Measurements from ENCODE around the gene NUDT22. TPM values are rescaled to one million over a fixed set of nuclear protein-coding genes. Genes with fewer than 3 reads are reported as not detected.

NUDT22 gene
- total and polyA plus RNA-seq, 5 donors from 2014 or later, result 35.8 to 46.9 (median 43.1) TPM

- Histone ChIP-seq H3K27ac (ENCODE audit: insufficient read depth, low read length, poor library complexity, severe bottlenecking) (no peak overlapping the region), H3K4me3 (ENCODE audit: low read depth, low read length) (no peak overlapping the region), H3K27me3 (ENCODE audit: control insufficient read depth, insufficient read depth, low read length) (no peaks in the 10 kb centered on the region), H3K9me3 (ENCODE audit: control insufficient read depth in 2 of 2, low read length in 2 of 2) (no peaks in the 10 kb centered on the region), H3K4me1 (ENCODE audit: control insufficient read depth, insufficient read depth, low read length, poor library complexity, severe bottlenecking) (peaks cover 28% of the 10 kb centered on the region), H3K36me3 (ENCODE audit: control insufficient read depth, insufficient read depth, low read length) (peaks cover 6% of the 10 kb centered on the region)
- Mint-ChIP-seq H3K9me3 (no peaks in the 10 kb centered on the region), H3K4me3 (peak overlapping the region; percentile 58 to 91 (median 70)), H3K36me3 (no peaks in the 10 kb centered on the region), H3K27me3 (no peaks in the 10 kb centered on the region), H3K4me1 (peaks cover 0 to 42% (median 12%) of the 10 kb centered on the region in 4 donors), H3K27ac (peak overlapping the region in 1 of 3 donors; percentile 67)
- ATAC-seq (ENCODE audit: low read depth in 2 of 2) (no peak), DNase-seq (no peak)
These were observed 42.2 kb upstream of the NUDT22 start for GRCh38 chr11:64183890-64184289.

- Histone ChIP-seq H3K4me3 (ENCODE audit: low read depth, low read length) (peak overlapping the region; percentile 66), H3K27ac (ENCODE audit: insufficient read depth, low read length, poor library complexity, severe bottlenecking) (peak overlapping the region; percentile 79), H3K4me1 (ENCODE audit: control insufficient read depth, insufficient read depth, low read length, poor library complexity, severe bottlenecking) (peaks cover 37% of the 10 kb centered on the region), H3K27me3 (ENCODE audit: control insufficient read depth, insufficient read depth, low read length) (no peaks in the 10 kb centered on the region), H3K36me3 (ENCODE audit: control insufficient read depth, insufficient read depth, low read length) (peaks cover 6% of the 10 kb centered on the region), H3K9me3 (ENCODE audit: control insufficient read depth in 2 of 2, low read length in 2 of 2) (no peaks in the 10 kb centered on the region)
- Mint-ChIP-seq H3K4me1 (peaks cover 0 to 49% (median 13%) of the 10 kb centered on the region in 4 donors), H3K4me3 (peak overlapping the region; percentile 91 to 99 (median 96)), H3K9me3 (no peaks in the 10 kb centered on the region), H3K27ac (peak overlapping the region; percentile 89 to 100 (median 98)), H3K36me3 (no peaks in the 10 kb centered on the region), H3K27me3 (no peaks in the 10 kb centered on the region)
- DNase-seq (no peak), ATAC-seq (ENCODE audit: low read depth in 2 of 2) (no peak)
These were observed 40.8 kb upstream of the NUDT22 start for GRCh38 chr11:64185175-64185692.

- Mint-ChIP-seq H3K9me3 (no peaks in the 10 kb centered on the region), H3K27ac (peak within 1 kb of the TSS; percentile 89 to 100 (median 98)), H3K4me1 (peaks cover 0 to 53% (median 16%) of the 10 kb centered on the region in 4 donors), H3K4me3 (peak within 1 kb of the TSS; percentile 91 to 99 (median 96)), H3K36me3 (no peaks in the 10 kb centered on the region), H3K27me3 (no peaks in the 10 kb centered on the region)
- peaks cover 6% of the 10 kb centered on the region for H3K36me3 ChIP-seq (ENCODE audit: control insufficient read depth, insufficient read depth, low read length)
- H3K27me3 ChIP-seq (ENCODE audit: control insufficient read depth, insufficient read depth, low read length), result no peaks in the 10 kb centered on the region
- ATAC-seq (ENCODE audit: low read depth in 2 of 2) (peak; percentile 87 to 91), DNase-seq (peak; percentile 98 to 100 (median 99))
- peak within 1 kb of the TSS; percentile 66 for H3K4me3 ChIP-seq (ENCODE audit: low read depth, low read length)
- H3K4me1 ChIP-seq (ENCODE audit: control insufficient read depth, insufficient read depth, low read length, poor library complexity, severe bottlenecking), result peaks cover 37% of the 10 kb centered on the region
- H3K27ac ChIP-seq (ENCODE audit: insufficient read depth, low read length, poor library complexity, severe bottlenecking), result peak within 1 kb of the TSS; percentile 79
- no peaks in the 10 kb centered on the region for H3K9me3 ChIP-seq (ENCODE audit: control insufficient read depth in 2 of 2, low read length in 2 of 2)
These were observed 40.2 kb upstream of the NUDT22 start, which contains the start of gene STIP1 for GRCh38 chr11:64185693-64186491. TSS of gene STIP1 (plus strand) at chr11:64186171. CDS start at chr11:64186262, 91 bp downstream.

- Histone ChIP-seq H3K9me3 (ENCODE audit: control insufficient read depth in 2 of 2, low read length in 2 of 2) (no peaks in the 10 kb centered on the region), H3K4me1 (ENCODE audit: control insufficient read depth, insufficient read depth, low read length, poor library complexity, severe bottlenecking) (peaks cover 31% of the 10 kb centered on the region), H3K27me3 (ENCODE audit: control insufficient read depth, insufficient read depth, low read length) (no peaks in the 10 kb centered on the region), H3K27ac (ENCODE audit: insufficient read depth, low read length, poor library complexity, severe bottlenecking) (no peak overlapping the region), H3K4me3 (ENCODE audit: low read depth, low read length) (no peak overlapping the region), H3K36me3 (ENCODE audit: control insufficient read depth, insufficient read depth, low read length) (peaks cover 6% of the 10 kb centered on the region)
- H3K4me1 Mint-ChIP-seq, result peaks cover 0 to 50% (median 15%) of the 10 kb centered on the region in 4 donors
- H3K27ac Mint-ChIP-seq, result peak overlapping the region in 1 of 3 donors; percentile 89
- no peaks in the 10 kb centered on the region for H3K27me3 Mint-ChIP-seq
- DNase-seq (peak in 2 of 3 donors; percentile 35 to 79), ATAC-seq (ENCODE audit: low read depth in 2 of 2) (no peak)
- H3K9me3 Mint-ChIP-seq, result no peaks in the 10 kb centered on the region
- no peaks in the 10 kb centered on the region for H3K36me3 Mint-ChIP-seq
- H3K4me3 Mint-ChIP-seq, result no peak overlapping the region
These were observed 39.4 kb upstream of the NUDT22 start for GRCh38 chr11:64186492-64187165.

- peak overlapping the region in 1 of 4 donors; percentile 38 for H3K4me3 Mint-ChIP-seq
- Histone ChIP-seq H3K36me3 (ENCODE audit: control insufficient read depth, insufficient read depth, low read length) (peaks cover 56% of the 10 kb centered on the region), H3K9me3 (ENCODE audit: control insufficient read depth in 2 of 2, low read length in 2 of 2) (no peaks in the 10 kb centered on the region), H3K27me3 (ENCODE audit: control insufficient read depth, insufficient read depth, low read length) (no peaks in the 10 kb centered on the region), H3K4me1 (ENCODE audit: control insufficient read depth, insufficient read depth, low read length, poor library complexity, severe bottlenecking) (peaks cover 18% of the 10 kb centered on the region), H3K4me3 (ENCODE audit: low read depth, low read length) (no peak overlapping the region), H3K27ac (ENCODE audit: insufficient read depth, low read length, poor library complexity, severe bottlenecking) (no peak overlapping the region)
- DNase-seq, result no peak
- H3K27me3 Mint-ChIP-seq, result no peaks in the 10 kb centered on the region
- peaks cover 28% of the 10 kb centered on the region for H3K36me3 Mint-ChIP-seq
- ATAC-seq (ENCODE audit: low read depth in 2 of 2), result no peak
- peak overlapping the region in 1 of 3 donors; percentile 75 for H3K27ac Mint-ChIP-seq
- peaks cover 0 to 35% (median 13%) of the 10 kb centered on the region in 4 donors for H3K4me1 Mint-ChIP-seq
- no peaks in the 10 kb centered on the region for H3K9me3 Mint-ChIP-seq
These were observed 33.6 kb upstream of the NUDT22 start for GRCh38 chr11:64192434-64192833.

- Mint-ChIP-seq H3K27me3 (no peaks in the 10 kb centered on the region), H3K27ac (peak overlapping the region in 2 of 3 donors; percentile 36 to 44), H3K4me1 (peaks cover 0 to 11% (median 8%) of the 10 kb centered on the region in 4 donors), H3K36me3 (peaks cover 41% of the 10 kb centered on the region), H3K4me3 (no peak overlapping the region), H3K9me3 (no peaks in the 10 kb centered on the region)
- no peak for DNase-seq
- no peaks in the 10 kb centered on the region for H3K4me1 ChIP-seq (ENCODE audit: control insufficient read depth, insufficient read depth, low read length, poor library complexity, severe bottlenecking)
- H3K4me3 ChIP-seq (ENCODE audit: low read depth, low read length), result no peak overlapping the region
- no peaks in the 10 kb centered on the region for H3K27me3 ChIP-seq (ENCODE audit: control insufficient read depth, insufficient read depth, low read length)
- no peak overlapping the region for H3K27ac ChIP-seq (ENCODE audit: insufficient read depth, low read length, poor library complexity, severe bottlenecking)
- H3K36me3 ChIP-seq (ENCODE audit: control insufficient read depth, insufficient read depth, low read length), result peaks cover 83% of the 10 kb centered on the region
- H3K9me3 ChIP-seq (ENCODE audit: control insufficient read depth in 2 of 2, low read length in 2 of 2), result no peaks in the 10 kb centered on the region
- ATAC-seq (ENCODE audit: low read depth in 2 of 2), result no peak
These were observed 29.4 kb upstream of the NUDT22 start for GRCh38 chr11:64196626-64197025.

- Histone ChIP-seq H3K36me3 (ENCODE audit: control insufficient read depth, insufficient read depth, low read length) (peaks cover 89% of the 10 kb centered on the region), H3K27me3 (ENCODE audit: control insufficient read depth, insufficient read depth, low read length) (no peaks in the 10 kb centered on the region), H3K4me3 (ENCODE audit: low read depth, low read length) (no peak overlapping the region), H3K4me1 (ENCODE audit: control insufficient read depth, insufficient read depth, low read length, poor library complexity, severe bottlenecking) (no peaks in the 10 kb centered on the region), H3K27ac (ENCODE audit: insufficient read depth, low read length, poor library complexity, severe bottlenecking) (no peak overlapping the region), H3K9me3 (ENCODE audit: control insufficient read depth in 2 of 2, low read length in 2 of 2) (no peaks in the 10 kb centered on the region)
- Mint-ChIP-seq H3K4me1 (peaks cover 0 to 10% (median 7%) of the 10 kb centered on the region in 4 donors), H3K27me3 (no peaks in the 10 kb centered on the region), H3K27ac (no peak overlapping the region), H3K36me3 (peaks cover 54% of the 10 kb centered on the region), H3K9me3 (no peaks in the 10 kb centered on the region), H3K4me3 (no peak overlapping the region)
- no peak for DNase-seq
- no peak for ATAC-seq (ENCODE audit: low read depth in 2 of 2)
These were observed 27.6 kb upstream of the NUDT22 start for GRCh38 chr11:64198511-64198910.
